22Rv1 (cell line): ENCODE measurements around the gene APBA2.

Source experiments
- CTCF ChIP-seq: fragments of 450-650 bp; IDR thresholded peaks from 2 replicates; pipeline ENCODE4 v1.5.1; 2017; ENCODE audit warnings: mild to moderate bottlenecking
- ZFX ChIP-seq: fragments of 450-650 bp; IDR thresholded peaks from 2 replicates; pipeline ENCODE4 v1.6.1; 2017; ENCODE audit warnings: antibody characterized with exemption, borderline replicate concordance

DNA sequence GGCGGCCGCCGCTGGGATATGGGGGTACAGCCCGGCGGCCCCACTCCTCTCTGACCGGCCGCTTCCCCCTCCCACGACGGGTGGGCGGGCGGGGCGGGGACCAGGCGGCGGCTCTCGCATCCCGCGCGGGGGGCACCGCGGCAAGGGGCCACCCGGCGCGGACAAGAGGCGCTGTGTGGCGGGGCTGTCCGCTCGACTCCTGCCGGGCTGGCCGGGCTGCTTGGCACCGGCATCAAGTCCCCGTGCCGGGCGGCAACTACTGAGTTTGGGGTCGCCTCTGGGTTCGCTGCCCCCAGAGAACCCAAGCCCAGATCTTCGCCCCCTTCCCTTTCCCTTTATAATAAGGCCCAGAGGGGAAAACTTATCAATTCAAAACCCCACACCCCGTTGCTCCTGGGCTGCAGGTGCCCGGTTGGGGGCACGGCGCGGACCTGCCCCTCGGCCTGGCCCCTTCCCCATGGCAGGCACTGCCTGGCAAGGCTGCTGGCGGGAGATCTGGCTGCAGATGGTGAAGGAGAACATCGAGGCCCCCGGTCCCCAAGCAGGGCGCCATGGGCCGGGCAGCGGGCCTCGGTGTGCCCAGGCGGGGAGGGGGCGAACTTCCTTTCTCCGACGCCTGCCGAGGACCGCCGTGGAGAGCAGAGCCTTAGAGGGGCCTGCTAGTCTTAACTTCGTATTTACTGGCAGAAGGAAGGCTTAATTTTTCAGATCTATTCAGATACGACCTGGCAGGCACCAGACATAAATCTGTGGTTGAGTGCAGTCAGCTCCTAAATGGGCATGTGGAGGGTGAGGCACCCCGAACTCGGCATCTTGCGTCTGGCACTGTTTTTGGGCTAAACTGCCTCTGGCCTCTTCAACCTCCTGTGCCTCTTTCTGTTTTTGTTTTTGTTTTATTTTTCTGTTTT is 911 bp downstream of the APBA2 start:
- TF ChIP-seq CTCF, result no peak
- no peak for TF ChIP-seq ZFX
